ENCODE results near the gene DYNLL1. TPM values are rescaled to one million over a fixed set of nuclear protein-coding genes. Genes with fewer than 3 reads are reported as not detected.
A peak's percentile ranks its signal among the peaks of the same experiment; 100 is the strongest.

DYNLL1 gene
- total RNA-seq, 1 experiment from 2014 or later, result 618 TPM

DNA sequence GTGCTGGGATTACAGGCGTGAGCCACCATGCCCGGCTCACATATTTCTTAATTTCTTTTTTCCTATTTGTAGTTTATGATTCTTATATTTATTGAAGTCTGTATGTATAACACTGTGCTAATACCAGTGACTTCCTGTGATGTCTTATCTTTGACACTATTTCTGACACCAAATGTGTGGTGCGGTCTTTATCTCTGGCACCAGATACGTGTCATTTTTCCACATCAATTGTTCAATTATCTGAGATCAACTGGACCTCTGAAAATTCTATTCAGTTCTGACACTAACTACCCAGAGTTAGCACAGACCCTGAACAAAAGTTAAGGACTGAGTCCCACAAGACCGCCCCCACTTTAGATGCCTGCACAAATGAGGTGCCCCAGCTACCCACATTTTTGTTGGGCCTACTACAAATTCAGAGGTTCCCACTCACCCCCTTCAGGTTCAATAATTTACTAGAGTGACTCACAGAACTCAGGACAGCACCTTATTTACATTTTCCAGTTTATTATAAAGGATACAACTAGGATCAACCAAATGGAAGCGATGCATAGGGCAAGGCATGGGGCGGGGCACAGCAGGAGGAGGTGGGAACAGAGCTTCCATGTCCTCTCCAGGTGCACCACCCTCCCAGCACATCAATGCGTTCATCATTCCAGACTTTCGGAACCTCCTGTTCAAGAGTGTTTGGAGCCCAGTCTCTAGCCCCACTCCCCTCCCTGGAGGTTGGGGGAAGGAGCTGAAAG lies 14.7 kb upstream of the DYNLL1 start:
- H3K36me3 Mint-ChIP-seq (ENCODE audit: insufficient read depth in 1 of 3, low read depth in 3 of 3), result no peaks in the 10 kb centered on the region; a peak in 2 of 7 replicates

More for the DNA sequence above, 14.7 kb upstream of the DYNLL1 start:
- Histone ChIP-seq H4K20me1 (ENCODE audit: control insufficient read depth, insufficient read depth, insufficient read length) (no peaks in the 10 kb centered on the region), H3K27ac (ENCODE audit: insufficient read length, low read depth, low read length) (no peak overlapping the region), H2BK5ac (ENCODE audit: insufficient read length, low read length) (no peak overlapping the region), H3K23me2 (ENCODE audit: insufficient read length, low read depth, low read length, poor library complexity, severe bottlenecking) (no peaks in the 10 kb centered on the region), H4K5ac (ENCODE audit: insufficient read length, low read depth, low read length) (no peak overlapping the region), H3K79me2 (ENCODE audit: insufficient read depth, low read length) (no peaks in the 10 kb centered on the region), H2BK15ac (ENCODE audit: low read depth, low read length) (no peak overlapping the region), H3K4me1 (ENCODE audit: insufficient read depth, low read length) (no peaks in the 10 kb centered on the region; the same call in 1 of the 2 replicates), H2BK120ac (ENCODE audit: low read depth, low read length, poor library complexity, severe bottlenecking) (no peak overlapping the region), H2AFZ (ENCODE audit: low read length) (no peak overlapping the region), H4K91ac (ENCODE audit: insufficient read length, low read depth, low read length) (no peak overlapping the region), H3K4me2 (ENCODE audit: insufficient read depth, insufficient read length, low read length) (no peak overlapping the region), H3T11ph (ENCODE audit: low read length) (no peak overlapping the region), H3K27me3 (ENCODE audit: insufficient read depth, low read length) (no peaks in the 10 kb centered on the region), H4K8ac (replicated peaks; ENCODE audit: insufficient read length, low read depth, low read length) (no peak overlapping the region), H3K9ac (ENCODE audit: extremely low read depth, insufficient read length, low read length) (no peak overlapping the region), H3K9me3 (ENCODE audit: control insufficient read depth, low read depth, low read length) (no peaks in the 10 kb centered on the region), H2AK5ac (ENCODE audit: insufficient read length, low read length) (no peak overlapping the region), H3K79me1 (ENCODE audit: insufficient read depth, low read depth, low read length, poor library complexity, severe bottlenecking) (no peaks in the 10 kb centered on the region), H3K56ac (ENCODE audit: insufficient read length, low read depth, low read length) (no peak overlapping the region), H3K4ac (ENCODE audit: low read depth, low read length) (no peak overlapping the region), H3K18ac (ENCODE audit: insufficient read length, low read depth, low read length) (no peak overlapping the region), H2BK20ac (ENCODE audit: low read depth, low read length, poor library complexity, severe bottlenecking) (no peak overlapping the region), H3K14ac (ENCODE audit: insufficient read depth, low read length) (no peak overlapping the region), H3K23ac (ENCODE audit: insufficient read length, low read depth, low read length) (no peak overlapping the region), H2BK12ac (ENCODE audit: insufficient read length, low read depth, low read length) (no peak overlapping the region)
- no CpG with 5 or more reads among the region's 9 CpGs for WGBS (ENCODE audit: extremely low coverage, insufficient read length, low lambda C conversion rate)
- Mint-ChIP-seq H3K4me3 (no peak overlapping the region), H3K4me1 (peaks cover 7 to 8% of the 10 kb centered on the region in 2 experiments), H3K27me3 (ENCODE audit: low read depth) (no peaks in the 10 kb centered on the region), H3K27ac (peak overlapping the region in 1 of 3 experiments; percentile 87; a peak in 1 of 7 replicates), H3K9me3 (no peaks in the 10 kb centered on the region)
- TF ChIP-seq, protein P1, sequence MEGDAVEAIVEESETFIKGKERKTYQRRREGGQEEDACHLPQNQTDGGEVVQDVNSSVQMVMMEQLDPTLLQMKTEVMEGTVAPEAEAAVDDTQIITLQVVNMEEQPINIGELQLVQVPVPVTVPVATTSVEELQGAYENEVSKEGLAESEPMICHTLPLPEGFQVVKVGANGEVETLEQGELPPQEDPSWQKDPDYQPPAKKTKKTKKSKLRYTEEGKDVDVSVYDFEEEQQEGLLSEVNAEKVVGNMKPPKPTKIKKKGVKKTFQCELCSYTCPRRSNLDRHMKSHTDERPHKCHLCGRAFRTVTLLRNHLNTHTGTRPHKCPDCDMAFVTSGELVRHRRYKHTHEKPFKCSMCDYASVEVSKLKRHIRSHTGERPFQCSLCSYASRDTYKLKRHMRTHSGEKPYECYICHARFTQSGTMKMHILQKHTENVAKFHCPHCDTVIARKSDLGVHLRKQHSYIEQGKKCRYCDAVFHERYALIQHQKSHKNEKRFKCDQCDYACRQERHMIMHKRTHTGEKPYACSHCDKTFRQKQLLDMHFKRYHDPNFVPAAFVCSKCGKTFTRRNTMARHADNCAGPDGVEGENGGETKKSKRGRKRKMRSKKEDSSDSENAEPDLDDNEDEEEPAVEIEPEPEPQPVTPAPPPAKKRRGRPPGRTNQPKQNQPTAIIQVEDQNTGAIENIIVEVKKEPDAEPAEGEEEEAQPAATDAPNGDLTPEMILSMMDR (conservative IDR thresholded peaks at IDR 0.05), result no peak
- no peak for DNase-seq
